IPS-20b (cell line): ENCODE data around the gene RNF166.

Experiments used
- H3K27ac ChIP-seq: one replicate; pipeline ENCODE4 v1.5.1; 2013; ENCODE audit warnings: low read length
- H3K27me3 ChIP-seq: 2 replicates; pipeline ENCODE4 v1.6.1; 2013; ENCODE audit warnings: mild to moderate bottlenecking, low read length, inconsistent platforms; ENCODE audit not compliant: insufficient read depth
- H3K36me3 ChIP-seq: 2 replicates; pipeline ENCODE4 v1.6.1; 2013; ENCODE audit warnings: low read depth, mild to moderate bottlenecking, inconsistent platforms, low read length, moderate library complexity; ENCODE audit not compliant: insufficient read depth
- H3K4me1 ChIP-seq: 2 replicates; pipeline ENCODE4 v1.6.1; 2013; ENCODE audit warnings: mild to moderate bottlenecking, control low read depth, inconsistent platforms, low read length, moderate library complexity; ENCODE audit not compliant: insufficient read depth
- H3K4me3 ChIP-seq: 2 replicates; pipeline ENCODE4 v1.5.1; 2013; ENCODE audit warnings: mild to moderate bottlenecking, low read length, inconsistent platforms
- H3K9ac ChIP-seq: 2 replicates; pipeline ENCODE4 v1.6.1; 2013; ENCODE audit warnings: low read depth, mild to moderate bottlenecking, inconsistent platforms, low read length, moderate library complexity
- H3K9me3 ChIP-seq: 2 replicates; pipeline ENCODE4 v1.6.1; 2013; ENCODE audit warnings: mild to moderate bottlenecking, low read depth, low read length, inconsistent platforms; ENCODE audit not compliant: insufficient read depth

RNF166 gene

DNA sequence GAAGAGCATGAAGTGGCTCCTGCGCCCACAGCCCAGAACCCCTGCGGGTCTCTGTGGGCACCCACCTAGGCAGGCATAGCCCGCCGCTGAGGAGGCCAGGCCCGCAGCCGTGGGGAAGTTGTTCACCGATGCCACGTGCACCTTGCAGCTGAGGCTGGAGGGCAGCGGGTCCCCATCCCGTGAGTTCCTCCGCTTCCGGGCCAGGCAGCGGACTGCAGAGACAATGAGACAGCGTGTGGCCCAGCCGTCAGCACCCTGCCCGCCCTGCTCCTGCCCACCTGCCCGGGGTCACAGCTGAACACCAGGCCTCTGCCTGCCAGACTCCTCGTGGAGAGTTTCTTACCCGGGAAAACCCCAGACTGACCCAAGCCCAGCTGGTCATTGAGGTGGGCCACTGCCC is 48.8 kb downstream of the RNF166 start:
- H3K36me3 ChIP-seq = peaks cover 38% of the 10 kb centered on the region
- H3K4me3 ChIP-seq = no peak overlapping the region
- no peak overlapping the region for H3K9ac ChIP-seq
- no peaks in the 10 kb centered on the region for H3K9me3 ChIP-seq
- peaks cover 6% of the 10 kb centered on the region; the same call in 1 of the 2 replicates for H3K4me1 ChIP-seq
- no peaks in the 10 kb centered on the region for H3K27me3 ChIP-seq
- H3K27ac ChIP-seq = no peak overlapping the region

DNA sequence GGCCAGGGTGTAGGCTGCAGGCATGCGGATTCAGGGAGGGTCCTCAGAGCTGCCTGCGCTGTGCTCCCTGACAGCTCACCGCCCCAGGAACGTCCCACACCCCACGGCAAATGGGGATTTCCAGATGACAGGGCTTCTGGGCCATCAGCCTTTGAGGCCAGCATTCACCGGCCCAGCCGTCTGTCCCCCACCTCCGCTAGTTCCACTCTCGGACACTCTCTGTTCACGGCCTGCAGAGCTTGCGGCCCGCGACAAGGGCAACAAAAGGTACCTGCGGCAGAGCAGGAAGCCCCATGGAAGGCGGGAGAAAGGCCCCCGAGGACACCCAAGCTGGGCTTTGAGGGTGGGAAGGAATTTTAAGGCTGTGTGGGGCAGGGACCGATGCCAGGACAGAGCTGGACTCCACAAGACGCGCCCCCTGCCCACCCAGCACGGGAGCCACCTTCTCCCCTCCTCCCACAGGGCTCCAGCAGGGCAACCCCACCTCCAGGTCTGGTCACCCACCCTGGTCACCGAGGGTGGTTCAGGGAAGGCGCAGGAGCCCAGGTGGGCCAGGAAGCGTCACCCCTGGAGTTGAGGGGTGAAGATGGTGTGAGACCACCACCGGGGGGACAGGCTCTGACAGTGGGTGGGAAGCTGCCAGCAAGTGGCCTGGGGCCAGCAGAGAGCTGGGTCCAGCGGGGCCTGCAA is 49.8 kb downstream of the RNF166 start:
- Histone ChIP-seq H3K4me3 (no peak overlapping the region), H3K27me3 (no peaks in the 10 kb centered on the region), H3K9me3 (no peaks in the 10 kb centered on the region), H3K36me3 (peaks cover 38% of the 10 kb centered on the region), H3K27ac (no peak overlapping the region), H3K4me1 (peaks cover 5% of the 10 kb centered on the region; the same call in 1 of the 2 replicates), H3K9ac (no peak overlapping the region)

DNA sequence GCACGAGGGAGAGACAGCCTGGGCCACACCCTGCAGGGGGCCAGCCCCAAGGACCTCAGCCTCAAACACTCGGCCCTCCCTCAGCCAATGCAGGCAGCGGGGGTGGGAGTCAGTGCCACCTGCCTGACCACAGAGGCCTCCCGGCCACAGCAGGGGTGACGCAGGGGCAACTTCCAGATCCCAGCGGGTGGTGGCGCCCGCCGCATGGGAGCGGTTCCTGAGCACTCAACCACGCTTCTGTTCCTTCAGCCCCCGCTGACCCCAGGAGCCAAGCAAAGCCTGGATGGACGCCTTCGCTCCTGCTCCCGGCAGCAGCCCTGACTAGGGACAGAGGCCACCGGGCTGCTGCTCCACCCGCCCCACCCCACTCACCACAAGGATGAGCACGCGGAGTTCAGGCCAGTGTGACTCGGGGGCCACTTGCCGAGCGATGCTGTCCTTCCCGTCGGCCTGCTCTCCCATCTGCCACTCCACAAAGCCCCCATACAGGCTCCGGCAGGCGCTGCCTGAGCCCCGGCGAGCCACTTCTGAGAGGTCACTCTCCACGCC is 50.4 kb downstream of the RNF166 start:
- Histone ChIP-seq H3K9ac (no peak overlapping the region), H3K27ac (no peak overlapping the region), H3K36me3 (peaks cover 38% of the 10 kb centered on the region), H3K27me3 (no peaks in the 10 kb centered on the region), H3K9me3 (no peaks in the 10 kb centered on the region), H3K4me3 (no peak overlapping the region), H3K4me1 (peaks cover 5% of the 10 kb centered on the region; the same call in 1 of the 2 replicates)

DNA sequence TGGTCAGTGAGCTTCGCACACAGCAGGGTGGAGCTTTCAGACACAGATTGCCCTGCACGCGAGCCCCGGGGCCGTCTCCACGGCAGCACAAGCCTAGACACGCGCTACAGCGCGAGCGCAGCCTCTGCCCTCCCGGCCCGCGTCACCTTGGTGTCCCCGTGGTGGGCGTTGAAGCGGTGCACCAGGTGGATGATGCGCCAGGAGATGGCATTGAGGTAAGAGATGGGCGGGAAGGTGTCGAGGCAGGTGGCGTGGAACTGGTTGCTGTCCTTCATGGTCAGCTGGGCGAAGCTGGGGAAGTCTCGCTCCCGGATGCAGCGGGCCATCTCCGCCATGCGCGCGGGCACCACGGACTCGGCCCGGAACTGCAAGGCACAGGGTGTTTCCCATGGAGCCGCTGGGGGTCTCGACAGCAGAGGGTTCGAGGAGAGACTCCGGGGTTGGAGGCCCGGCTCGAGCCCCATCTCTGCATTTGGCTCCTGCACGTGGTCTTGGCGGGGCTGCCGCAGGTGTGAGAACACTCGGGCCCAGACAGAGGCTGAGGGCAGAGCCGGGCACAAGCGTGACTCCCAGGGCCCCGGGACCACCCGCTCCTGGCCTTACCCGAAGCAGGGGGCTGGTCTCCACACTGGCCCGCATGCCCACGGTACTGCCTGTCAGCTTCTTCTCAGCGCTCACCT is 51.0 kb downstream of the RNF166 start:
- Histone ChIP-seq H3K36me3 (peaks cover 38% of the 10 kb centered on the region), H3K9ac (no peak overlapping the region), H3K4me3 (no peak overlapping the region), H3K27ac (no peak overlapping the region), H3K4me1 (peaks cover 5% of the 10 kb centered on the region; the same call in 1 of the 2 replicates), H3K9me3 (no peaks in the 10 kb centered on the region), H3K27me3 (no peaks in the 10 kb centered on the region)

DNA sequence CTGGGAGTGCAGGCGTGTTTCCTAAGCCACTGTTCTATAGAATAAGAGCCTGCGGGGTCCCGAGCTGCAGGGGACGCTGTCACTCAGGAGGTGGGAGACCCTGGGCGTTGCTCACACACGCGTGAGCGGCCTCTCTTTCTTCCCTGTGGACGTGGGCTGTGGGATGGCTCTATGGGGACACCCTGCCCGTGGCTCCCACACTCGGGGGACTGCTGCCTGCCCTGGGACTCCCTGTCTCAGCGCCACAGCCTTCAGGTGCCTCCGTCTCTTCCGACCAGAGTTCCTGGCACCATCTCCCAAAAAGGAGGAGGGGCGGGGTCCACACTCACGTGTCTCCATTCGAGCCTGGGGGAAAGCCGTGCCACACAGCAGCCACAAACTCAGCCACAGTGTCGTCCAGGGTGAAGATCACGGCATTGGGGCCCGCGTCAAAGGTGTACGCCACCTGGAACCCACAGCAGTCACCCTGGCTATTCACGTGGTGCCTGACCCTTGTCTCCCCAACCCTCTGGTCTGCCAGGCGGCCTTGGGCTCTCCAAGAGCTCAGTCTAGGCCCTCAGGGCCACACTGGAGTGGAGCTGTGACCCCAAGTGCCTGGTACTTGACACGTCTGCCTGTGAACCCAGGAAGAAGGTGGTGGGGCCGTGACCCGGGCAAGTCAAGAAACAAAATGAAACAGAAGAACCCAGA is 51.7 kb downstream of the RNF166 start:
- H3K4me3 ChIP-seq = no peak overlapping the region
- no peak overlapping the region for H3K27ac ChIP-seq
- peaks cover 38% of the 10 kb centered on the region for H3K36me3 ChIP-seq
- H3K9ac ChIP-seq = no peak overlapping the region
- H3K27me3 ChIP-seq = no peaks in the 10 kb centered on the region
- no peaks in the 10 kb centered on the region for H3K9me3 ChIP-seq
- H3K4me1 ChIP-seq = peaks cover 5% of the 10 kb centered on the region; the same call in 1 of the 2 replicates

DNA sequence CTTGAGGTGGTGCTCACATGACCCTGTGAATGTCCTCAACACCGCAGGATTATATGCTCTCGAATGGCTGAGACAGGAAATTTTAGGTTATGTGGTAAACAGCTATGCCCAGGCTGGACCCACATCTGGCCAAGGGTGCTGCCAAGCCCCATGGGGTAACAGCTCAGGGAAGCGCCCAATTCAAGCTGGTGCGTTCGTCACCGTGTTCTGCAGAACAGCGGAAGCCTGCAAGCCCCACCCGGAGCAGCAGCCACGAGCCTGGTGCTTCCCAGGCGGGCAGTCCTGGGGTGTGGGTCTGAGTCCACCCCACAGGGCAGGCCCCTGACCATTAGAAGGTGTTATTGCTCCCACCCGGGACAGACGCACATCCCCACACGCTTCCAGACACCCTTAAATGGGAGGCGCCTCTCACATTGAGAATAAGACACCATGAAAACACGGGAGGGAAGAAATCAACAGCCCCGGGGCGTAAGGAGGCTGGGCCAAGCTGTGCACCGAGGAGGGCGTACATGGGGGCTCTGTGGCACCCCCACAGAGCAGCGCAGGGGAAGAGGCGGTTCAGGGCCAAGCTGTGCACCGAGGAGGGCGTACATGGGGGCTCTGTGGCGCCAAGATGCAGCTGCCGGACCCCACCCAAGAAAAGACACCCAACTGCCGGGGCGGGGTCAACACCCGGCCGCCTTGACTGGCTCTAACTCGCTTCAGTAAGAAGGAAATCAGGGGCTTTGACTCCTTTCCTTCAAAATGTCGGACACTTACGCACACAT is 52.4 kb downstream of the RNF166 start:
- Histone ChIP-seq H3K27ac (no peak overlapping the region), H3K9me3 (no peaks in the 10 kb centered on the region), H3K36me3 (peaks cover 38% of the 10 kb centered on the region), H3K4me3 (no peak overlapping the region), H3K9ac (no peak overlapping the region), H3K4me1 (peaks cover 5% of the 10 kb centered on the region; the same call in 1 of the 2 replicates), H3K27me3 (no peaks in the 10 kb centered on the region)

DNA sequence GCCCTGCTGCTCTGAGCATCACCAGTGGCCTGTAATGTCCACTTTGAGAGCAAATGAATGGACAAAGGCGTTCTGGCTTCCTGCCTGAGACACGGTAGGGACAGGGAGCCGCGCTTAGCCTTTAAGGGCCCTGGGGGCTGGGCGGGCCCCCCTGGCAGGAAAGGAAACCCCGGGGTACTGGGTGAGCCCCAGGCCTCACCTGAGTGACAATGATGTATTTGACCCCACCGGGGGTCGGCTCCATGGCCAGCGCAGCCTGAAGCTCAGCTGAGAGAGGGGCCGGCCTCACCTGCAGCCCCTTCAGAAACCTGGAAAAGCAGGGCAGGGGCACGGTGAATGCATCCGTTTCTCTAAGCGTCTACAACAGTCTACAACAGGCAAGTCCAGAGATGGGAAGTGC is 53.1 kb downstream of the RNF166 start:
- H3K9ac ChIP-seq = no peak overlapping the region
- no peak overlapping the region for H3K27ac ChIP-seq
- H3K36me3 ChIP-seq = peaks cover 34% of the 10 kb centered on the region
- no peaks in the 10 kb centered on the region for H3K27me3 ChIP-seq
- H3K4me3 ChIP-seq = no peak overlapping the region
- H3K9me3 ChIP-seq = no peaks in the 10 kb centered on the region
- H3K4me1 ChIP-seq = peaks cover 5% of the 10 kb centered on the region; the same call in 1 of the 2 replicates

DNA sequence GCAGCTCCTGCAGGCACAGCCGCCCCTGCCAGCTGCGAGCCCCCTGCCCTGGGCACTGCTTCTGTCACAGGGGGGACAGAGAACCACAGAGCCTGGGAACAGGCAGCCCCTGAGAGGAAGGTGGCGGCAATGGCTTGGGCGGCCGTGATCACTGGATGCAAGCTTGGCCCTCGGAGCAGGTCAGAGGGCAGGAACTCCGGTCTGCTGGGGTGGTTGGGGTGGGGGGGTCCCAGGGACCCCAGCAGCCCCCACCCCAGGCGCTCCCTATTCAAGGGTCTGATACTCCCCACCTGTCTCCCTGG is 53.5 kb downstream of the RNF166 start:
- Histone ChIP-seq H3K4me3 (no peak overlapping the region), H3K9ac (no peak overlapping the region), H3K27me3 (no peaks in the 10 kb centered on the region), H3K4me1 (peaks cover 5% of the 10 kb centered on the region; the same call in 1 of the 2 replicates), H3K27ac (no peak overlapping the region), H3K9me3 (no peaks in the 10 kb centered on the region), H3K36me3 (peaks cover 30% of the 10 kb centered on the region)

DNA sequence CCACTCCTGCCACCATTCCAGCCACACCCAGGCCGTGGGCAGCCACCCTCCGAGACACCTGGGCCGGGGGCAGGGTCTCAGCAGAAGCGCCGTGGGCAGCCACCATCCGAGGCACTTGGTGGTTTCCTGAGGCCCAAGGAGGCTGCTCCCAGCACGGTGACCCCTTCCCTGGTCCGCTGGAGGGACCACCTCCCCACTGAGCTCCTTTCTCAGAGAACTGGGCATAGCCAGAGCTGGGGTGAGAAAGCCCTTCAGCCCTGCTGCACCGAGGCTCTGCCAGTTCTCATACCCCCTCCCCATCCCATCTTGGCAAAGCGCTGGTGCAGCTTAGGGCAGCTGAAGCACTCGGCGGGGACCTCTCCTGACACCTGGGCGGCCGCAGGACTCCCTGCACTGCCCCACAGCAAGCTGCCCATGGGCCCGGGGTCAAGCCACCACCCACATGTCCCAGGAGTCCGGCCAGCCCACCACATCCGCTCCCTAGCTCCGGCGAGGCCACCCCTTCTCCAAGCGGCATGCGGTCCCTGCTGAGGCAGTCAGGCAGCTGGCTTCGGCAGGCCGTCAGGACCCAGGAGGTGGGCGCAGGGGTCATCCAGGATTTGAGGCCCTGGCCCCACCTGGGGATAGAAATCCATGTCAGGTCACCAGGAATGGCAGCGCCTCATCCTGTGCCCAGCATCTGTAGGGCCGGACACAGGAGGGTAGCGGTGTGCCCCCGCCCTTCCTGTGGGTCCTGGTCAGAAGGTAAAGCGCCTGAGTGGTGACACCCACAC is 54.0 kb downstream of the RNF166 start:
- Histone ChIP-seq H3K4me3 (no peak overlapping the region), H3K9ac (no peak overlapping the region), H3K9me3 (no peaks in the 10 kb centered on the region), H3K27me3 (no peaks in the 10 kb centered on the region), H3K27ac (no peak overlapping the region), H3K36me3 (peaks cover 28% of the 10 kb centered on the region), H3K4me1 (peaks cover 5% of the 10 kb centered on the region; the same call in 1 of the 2 replicates)

DNA sequence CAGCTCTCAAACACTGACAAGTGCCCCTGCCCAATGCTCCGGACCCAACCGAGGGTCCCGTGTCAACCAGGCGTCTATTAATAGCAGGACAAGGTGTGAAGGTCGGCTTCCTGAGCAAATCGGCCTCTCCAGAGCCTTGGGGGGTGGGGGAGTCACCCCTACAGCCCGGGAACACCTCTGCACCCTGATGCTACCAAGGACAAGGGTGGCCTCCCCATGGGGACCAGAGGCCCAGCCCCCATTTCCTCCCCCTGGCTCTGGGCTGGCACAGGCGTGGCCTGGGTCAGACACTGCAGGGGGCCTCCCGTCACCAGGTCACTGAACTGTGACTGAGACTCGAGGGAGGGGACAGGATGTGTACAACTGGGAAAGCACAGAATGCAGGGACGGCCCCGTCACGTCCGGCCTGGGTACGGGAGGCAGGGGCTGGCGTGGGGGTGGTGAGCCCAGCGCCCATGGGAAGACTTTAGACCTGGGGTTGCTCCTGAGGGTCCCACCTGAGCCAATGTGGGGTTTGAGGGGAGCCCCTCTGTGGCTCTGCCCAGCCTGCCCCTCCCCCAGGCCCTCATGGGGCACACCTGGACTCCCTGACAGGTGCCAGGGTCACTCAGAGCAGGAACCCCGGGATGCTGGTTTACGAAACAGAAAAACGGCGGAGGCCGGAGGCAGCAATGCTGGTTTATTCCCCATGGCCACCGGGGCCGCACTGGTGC is 54.8 kb downstream of the RNF166 start:
- peaks cover 21% of the 10 kb centered on the region for H3K36me3 ChIP-seq

More for the DNA sequence above, 54.8 kb downstream of the RNF166 start:
- H3K9ac ChIP-seq = no peak overlapping the region
- H3K27ac ChIP-seq = no peak overlapping the region
- peaks cover 5% of the 10 kb centered on the region; the same call in 1 of the 2 replicates for H3K4me1 ChIP-seq
- peak overlapping the region; percentile 90; the same call in 1 of the 2 replicates for H3K4me3 ChIP-seq
- no peaks in the 10 kb centered on the region for H3K27me3 ChIP-seq
- H3K9me3 ChIP-seq = no peaks in the 10 kb centered on the region
